WI38 (cell line): Measurements from ENCODE around the gene LDB2.

Source experiments
- H3K4me3 ChIP-seq: 2 replicates; pipeline ENCODE4 v1.5.1; 2011; ENCODE audit warnings: low read depth, mild to moderate bottlenecking, control low read depth, low read length
- TF ChIP-seq, protein P1 (sequence below): IDR thresholded peaks from 2 replicates; pipeline ENCODE4 v1.5.1; 2012; ENCODE audit warnings: low read depth, mild to moderate bottlenecking, control low read depth, low read length

LDB2 gene

DNA sequence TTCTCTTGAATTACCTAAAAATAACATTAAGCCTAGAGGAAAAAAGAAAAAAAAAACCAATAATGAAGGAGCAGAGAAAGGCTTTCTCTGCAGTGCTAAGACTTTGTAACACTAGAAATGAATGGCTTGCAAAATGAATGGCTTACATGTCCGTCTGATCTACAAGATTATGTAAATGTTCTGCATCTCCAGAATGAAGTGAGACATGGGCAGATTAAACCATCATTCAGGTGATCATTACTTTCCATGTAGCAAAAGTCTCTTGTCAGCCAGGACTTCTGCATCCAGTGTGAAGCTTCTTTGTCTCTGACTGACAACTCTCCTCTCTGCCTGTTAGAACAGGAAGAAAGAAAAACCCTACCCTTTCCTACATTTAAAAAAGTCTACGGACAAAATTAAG is 304.3 kb downstream of the LDB2 start:
- TF ChIP-seq, protein P1, sequence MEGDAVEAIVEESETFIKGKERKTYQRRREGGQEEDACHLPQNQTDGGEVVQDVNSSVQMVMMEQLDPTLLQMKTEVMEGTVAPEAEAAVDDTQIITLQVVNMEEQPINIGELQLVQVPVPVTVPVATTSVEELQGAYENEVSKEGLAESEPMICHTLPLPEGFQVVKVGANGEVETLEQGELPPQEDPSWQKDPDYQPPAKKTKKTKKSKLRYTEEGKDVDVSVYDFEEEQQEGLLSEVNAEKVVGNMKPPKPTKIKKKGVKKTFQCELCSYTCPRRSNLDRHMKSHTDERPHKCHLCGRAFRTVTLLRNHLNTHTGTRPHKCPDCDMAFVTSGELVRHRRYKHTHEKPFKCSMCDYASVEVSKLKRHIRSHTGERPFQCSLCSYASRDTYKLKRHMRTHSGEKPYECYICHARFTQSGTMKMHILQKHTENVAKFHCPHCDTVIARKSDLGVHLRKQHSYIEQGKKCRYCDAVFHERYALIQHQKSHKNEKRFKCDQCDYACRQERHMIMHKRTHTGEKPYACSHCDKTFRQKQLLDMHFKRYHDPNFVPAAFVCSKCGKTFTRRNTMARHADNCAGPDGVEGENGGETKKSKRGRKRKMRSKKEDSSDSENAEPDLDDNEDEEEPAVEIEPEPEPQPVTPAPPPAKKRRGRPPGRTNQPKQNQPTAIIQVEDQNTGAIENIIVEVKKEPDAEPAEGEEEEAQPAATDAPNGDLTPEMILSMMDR, result no peak
- no peak overlapping the region for H3K4me3 ChIP-seq

DNA sequence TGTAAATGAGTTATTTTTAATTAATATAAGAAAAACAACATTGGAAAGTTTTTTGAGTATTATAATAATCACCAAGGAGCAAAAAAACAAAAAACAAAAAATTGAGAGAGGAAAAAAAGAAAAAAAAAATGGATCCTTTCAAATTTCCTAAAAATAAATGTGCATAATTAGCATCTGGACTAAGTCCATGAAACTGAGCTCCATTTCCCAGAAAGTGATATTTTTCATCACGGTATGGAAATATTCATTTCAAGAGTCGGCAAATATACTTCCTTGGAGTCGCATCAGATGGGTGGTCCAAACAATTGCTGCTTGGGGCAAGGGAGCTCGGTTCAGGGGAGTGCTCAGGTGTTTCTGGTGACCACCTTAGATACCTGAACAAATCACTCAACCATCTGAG is 305.1 kb downstream of the LDB2 start:
- H3K4me3 ChIP-seq, result no peak overlapping the region
- TF ChIP-seq, protein P1, result no peak

DNA sequence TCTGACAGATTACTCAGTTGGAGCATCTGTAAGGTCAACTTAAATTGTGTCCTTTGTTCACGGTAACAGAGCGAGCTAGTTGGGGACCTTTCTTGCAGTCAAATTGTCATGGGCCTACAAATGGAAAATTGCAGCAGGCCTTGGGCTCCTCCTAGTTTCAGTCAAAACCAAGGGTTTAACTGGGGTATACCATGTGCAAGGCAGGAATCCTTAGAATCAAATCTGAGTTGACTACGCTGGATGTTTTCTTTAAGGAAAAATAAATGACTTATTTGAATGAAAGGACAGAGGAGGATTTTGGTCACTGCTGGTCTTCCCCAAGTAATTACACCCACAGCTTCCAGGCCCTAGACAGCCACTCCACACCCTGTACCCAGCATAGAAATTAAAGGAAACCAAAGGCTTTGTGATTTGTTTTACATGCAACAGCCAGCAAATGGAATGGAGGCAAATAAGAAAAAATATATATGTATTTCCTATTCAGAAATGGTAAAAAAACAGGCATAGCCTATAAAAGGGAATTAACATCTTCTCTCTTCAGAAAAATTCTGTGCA is 307.1 kb downstream of the LDB2 start:
- TF ChIP-seq, protein P1, result no peak
- no peak overlapping the region for H3K4me3 ChIP-seq

DNA sequence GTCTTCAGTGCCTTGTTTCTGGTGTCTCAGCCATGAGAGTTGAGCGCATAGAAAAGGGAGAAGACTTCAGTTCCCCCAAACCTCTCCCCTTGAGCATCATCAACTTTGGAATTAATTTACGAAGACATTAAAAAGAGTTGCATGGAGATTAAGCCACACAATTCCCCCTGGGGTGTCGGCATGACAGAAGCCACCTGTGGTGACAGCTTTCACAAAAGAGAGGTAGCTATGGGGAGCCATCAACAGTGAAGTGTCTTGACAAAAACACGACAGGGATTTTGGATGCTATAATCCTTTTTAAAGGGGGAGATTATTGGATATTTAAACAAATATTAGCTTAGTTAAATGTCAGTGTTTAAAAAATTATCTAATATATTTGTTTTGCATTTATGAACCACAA is 307.6 kb downstream of the LDB2 start:
- TF ChIP-seq, protein P1, result no peak
- no peak overlapping the region for H3K4me3 ChIP-seq

DNA sequence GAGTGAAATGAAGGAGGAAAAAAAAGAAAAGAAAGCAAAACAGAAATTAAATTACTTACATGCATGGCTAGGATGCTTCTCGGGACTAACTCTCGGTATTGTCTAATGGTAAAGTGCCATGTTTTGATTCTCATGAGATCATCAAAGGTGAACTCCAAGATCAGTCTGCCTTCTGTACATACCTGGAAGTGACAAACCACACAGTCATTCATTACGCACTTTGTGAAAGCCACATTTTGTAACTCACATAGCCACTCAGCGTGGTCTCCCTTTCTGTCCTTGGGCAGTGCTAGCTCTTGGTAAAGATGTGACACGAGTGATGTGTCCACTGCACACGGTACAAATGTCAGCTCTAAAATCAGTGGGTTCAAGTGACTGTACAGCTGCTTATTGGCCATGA is 309.8 kb downstream of the LDB2 start:
- no peak overlapping the region for H3K4me3 ChIP-seq
- TF ChIP-seq, protein P1, result no peak

DNA sequence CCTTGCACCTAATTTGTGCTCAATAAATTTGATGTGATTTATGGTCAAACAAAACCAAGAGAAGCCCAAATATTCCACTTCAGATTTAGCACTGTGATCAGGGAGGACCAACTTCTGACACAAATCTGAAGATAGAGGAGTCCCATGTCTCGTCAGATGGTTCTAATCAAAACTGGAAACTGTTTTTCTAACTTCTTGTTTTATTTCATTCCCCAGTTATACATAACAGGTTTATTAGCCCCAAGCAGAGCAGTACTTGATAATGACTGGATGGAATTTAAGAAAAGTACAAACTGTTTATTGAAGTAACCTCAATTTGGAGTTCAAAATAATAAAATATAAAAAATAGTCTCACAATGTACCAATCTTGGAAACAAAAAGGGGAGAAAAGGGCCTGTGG is 310.3 kb downstream of the LDB2 start:
- TF ChIP-seq, protein P1, result no peak
- no peak overlapping the region for H3K4me3 ChIP-seq

DNA sequence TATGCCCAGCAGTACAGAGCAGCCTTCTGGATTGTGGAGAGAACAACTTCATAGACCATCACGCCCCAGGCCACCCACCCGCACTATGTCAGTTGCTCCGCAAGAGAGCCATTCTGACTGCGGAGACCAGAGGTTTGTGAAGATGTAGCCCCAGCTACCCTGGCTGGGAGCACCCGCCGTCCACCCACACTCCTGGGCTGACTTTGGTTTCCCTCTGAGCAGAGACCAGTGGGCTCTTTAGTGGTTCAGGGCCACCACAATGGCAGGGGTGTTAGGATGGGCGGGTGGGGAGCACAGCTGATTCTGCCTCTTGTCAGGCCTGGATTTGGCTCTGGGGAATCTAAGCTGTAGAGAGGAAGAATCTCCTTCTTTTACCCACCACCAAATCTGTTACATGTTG is 313.4 kb downstream of the LDB2 start:
- H3K4me3 ChIP-seq, result no peak overlapping the region
- TF ChIP-seq, protein P1, result no peak
